SK-N-SH treated with all-trans-retinoic acid at 6 μM for 48 hours (cell line): ENCODE results near the gene STPG1.

ENCODE experiments used
- OSR1 ChIP-seq: fragments of 250-450 bp; sonication (Bioruptor Pico); IDR thresholded peaks from 2 replicates; pipeline ENCODE4 v1.8.0; 2022; ENCODE audit warnings: moderate library complexity, mild to moderate bottlenecking, inconsistent platforms
- RARB ChIP-seq: fragments of 250-450 bp; sonication (Bioruptor Pico); IDR thresholded peaks from 2 replicates; pipeline ENCODE4 v1.8.0; 2021; ENCODE audit warnings: mild to moderate bottlenecking, moderate library complexity
- TCF4 ChIP-seq: fragments of 250-450 bp; sonication (Bioruptor Pico); IDR thresholded peaks from 2 replicates; pipeline ENCODE4 v1.8.0; 2021; ENCODE audit warnings: mild to moderate bottlenecking, moderate library complexity, borderline replicate concordance
- TF ChIP-seq, protein P1 (sequence below): fragments of 250-450 bp; sonication (Bioruptor Pico); IDR thresholded peaks from 2 replicates; pipeline ENCODE4 v1.5.1; 2020; ENCODE audit warnings: low read depth, mild to moderate bottlenecking, moderate library complexity
- TF ChIP-seq, protein P2 (sequence below): fragments of 250-450 bp; sonication (Bioruptor Pico); IDR thresholded peaks from 2 replicates; pipeline ENCODE4 v1.5.1; 2021; ENCODE audit warnings: mild to moderate bottlenecking, moderate library complexity

DNA sequence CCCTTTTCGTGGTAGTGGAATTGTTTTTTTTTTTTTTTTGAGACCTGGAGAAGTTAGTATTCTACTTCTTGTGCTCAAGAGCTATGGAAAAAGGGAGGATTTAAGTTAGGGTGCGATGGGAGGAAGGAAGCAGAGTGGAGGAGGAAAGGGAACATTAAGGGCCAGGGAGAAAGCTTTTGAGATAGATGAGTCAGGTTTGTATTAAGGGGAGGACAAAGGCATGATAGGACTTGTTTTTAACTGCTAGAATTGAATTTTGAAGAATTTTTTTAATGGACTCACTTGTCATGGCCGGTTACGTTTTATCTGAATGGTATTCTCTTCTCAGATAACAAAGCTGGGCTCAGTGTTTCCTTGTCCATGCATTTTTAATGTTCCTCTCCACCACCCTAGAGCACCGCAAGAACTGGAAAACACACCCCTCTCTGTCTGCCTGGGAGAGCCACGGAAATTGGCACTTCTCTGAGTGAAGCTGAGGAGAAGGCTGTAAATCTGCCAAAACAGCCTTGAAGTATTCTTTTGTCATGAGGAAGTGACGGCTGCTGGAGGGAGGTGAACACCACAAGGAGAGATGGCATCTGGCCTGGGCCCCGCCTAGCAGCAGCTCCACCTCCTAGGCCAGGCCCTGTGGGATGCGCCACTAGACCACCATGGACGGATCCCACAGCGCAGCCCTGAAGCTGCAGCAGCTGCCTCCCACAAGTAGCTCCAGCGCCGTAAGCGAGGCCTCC is 5.5 kb upstream of the STPG1 start:
- no peak for TF ChIP-seq TCF4 (CRISPR knock-in tag)
- TF ChIP-seq RARB (CRISPR knock-in tag), result no peak
- TF ChIP-seq OSR1 (CRISPR knock-in tag), result no peak
- TF ChIP-seq, protein P1, sequence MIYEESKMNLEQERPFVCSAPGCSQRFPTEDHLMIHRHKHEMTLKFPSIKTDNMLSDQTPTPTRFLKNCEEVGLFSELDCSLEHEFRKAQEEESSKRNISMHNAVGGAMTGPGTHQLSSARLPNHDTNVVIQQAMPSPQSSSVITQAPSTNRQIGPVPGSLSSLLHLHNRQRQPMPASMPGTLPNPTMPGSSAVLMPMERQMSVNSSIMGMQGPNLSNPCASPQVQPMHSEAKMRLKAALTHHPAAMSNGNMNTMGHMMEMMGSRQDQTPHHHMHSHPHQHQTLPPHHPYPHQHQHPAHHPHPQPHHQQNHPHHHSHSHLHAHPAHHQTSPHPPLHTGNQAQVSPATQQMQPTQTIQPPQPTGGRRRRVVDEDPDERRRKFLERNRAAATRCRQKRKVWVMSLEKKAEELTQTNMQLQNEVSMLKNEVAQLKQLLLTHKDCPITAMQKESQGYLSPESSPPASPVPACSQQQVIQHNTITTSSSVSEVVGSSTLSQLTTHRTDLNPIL, result no peak
- TF ChIP-seq, protein P2, sequence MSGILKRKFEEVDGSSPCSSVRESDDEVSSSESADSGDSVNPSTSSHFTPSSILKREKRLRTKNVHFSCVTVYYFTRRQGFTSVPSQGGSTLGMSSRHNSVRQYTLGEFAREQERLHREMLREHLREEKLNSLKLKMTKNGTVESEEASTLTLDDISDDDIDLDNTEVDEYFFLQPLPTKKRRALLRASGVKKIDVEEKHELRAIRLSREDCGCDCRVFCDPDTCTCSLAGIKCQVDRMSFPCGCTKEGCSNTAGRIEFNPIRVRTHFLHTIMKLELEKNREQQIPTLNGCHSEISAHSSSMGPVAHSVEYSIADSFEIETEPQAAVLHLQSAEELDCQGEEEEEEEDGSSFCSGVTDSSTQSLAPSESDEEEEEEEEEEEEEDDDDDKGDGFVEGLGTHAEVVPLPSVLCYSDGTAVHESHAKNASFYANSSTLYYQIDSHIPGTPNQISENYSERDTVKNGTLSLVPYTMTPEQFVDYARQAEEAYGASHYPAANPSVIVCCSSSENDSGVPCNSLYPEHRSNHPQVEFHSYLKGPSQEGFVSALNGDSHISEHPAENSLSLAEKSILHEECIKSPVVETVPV (CRISPR knock-in tag), result no peak
